T-helper 2 cell treated with Interferon-gamma antibody and Interleukin-4, amounts not matched to agents 5 μg/mL and 100 μg/mL, for 36 hours (primary cell): ENCODE measurements around the gene KATNAL2.

Experiments used
- DNase-seq: peaks from one replicate; pipeline ENCODE4 v3.0.0; 2021; ENCODE audit warnings: low spot score
- H3K27ac Mint-ChIP-seq: one replicate; pipeline ENCODE4 v1.8.0; 2021; ENCODE audit warnings: mild to moderate bottlenecking, mixed read lengths
- H3K27me3 Mint-ChIP-seq: one replicate; pipeline ENCODE4 v1.8.0; 2021; ENCODE audit warnings: low read depth, mixed read lengths
- H3K36me3 Mint-ChIP-seq: one replicate; pipeline ENCODE4 v1.8.0; 2021; ENCODE audit warnings: low read depth, mixed read lengths
- H3K4me1 Mint-ChIP-seq: one replicate; pipeline ENCODE4 v1.8.0; 2021; ENCODE audit warnings: low read depth, mixed read lengths
- H3K4me3 Mint-ChIP-seq: one replicate; pipeline ENCODE4 v1.8.0; 2022; ENCODE audit warnings: mild to moderate bottlenecking, moderate library complexity, mixed read lengths
- H3K9me3 Mint-ChIP-seq: one replicate; pipeline ENCODE4 v1.8.0; 2021; ENCODE audit warnings: mixed read lengths

KATNAL2 gene

GRCh38 chr18:47143899-47144485 is 226.6 kb downstream of the KATNAL2 start:
- H3K27me3 Mint-ChIP-seq = no peaks in the 10 kb centered on the region
- H3K4me1 Mint-ChIP-seq = peaks cover 4% of the 10 kb centered on the region
- H3K4me3 Mint-ChIP-seq = no peak overlapping the region
- no peaks in the 10 kb centered on the region for H3K9me3 Mint-ChIP-seq
- no peak overlapping the region for H3K27ac Mint-ChIP-seq
- H3K36me3 Mint-ChIP-seq = peaks cover 9% of the 10 kb centered on the region
- no peak for DNase-seq

- DNase-seq = no peak
- no peaks in the 10 kb centered on the region for H3K27me3 Mint-ChIP-seq
- peaks cover 10% of the 10 kb centered on the region for H3K36me3 Mint-ChIP-seq
- H3K27ac Mint-ChIP-seq = no peak overlapping the region
- H3K4me3 Mint-ChIP-seq = no peak overlapping the region
- peaks cover 21% of the 10 kb centered on the region for H3K4me1 Mint-ChIP-seq
- no peaks in the 10 kb centered on the region for H3K9me3 Mint-ChIP-seq
These were observed 228.8 kb downstream of the KATNAL2 start for GRCh38 chr18:47146206-47146605.

- Mint-ChIP-seq H3K27ac (peak overlapping the region; percentile 93), H3K4me3 (peak overlapping the region; percentile 97), H3K4me1 (peaks cover 25% of the 10 kb centered on the region), H3K9me3 (no peaks in the 10 kb centered on the region), H3K36me3 (peaks cover 20% of the 10 kb centered on the region), H3K27me3 (no peaks in the 10 kb centered on the region)
- DNase-seq = no peak
These were observed 232.1 kb downstream of the KATNAL2 start for GRCh38 chr18:47149457-47150028.

GRCh38 chr18:47150029-47150823 is 232.8 kb downstream of the KATNAL2 start, which contains the start of gene HDHD2:
Gene HDHD2 (minus strand): TSS chr18:47150500. CDS start chr18:47136439, 14,061 bp downstream.
- peak within 1 kb of the TSS; percentile 93 for H3K27ac Mint-ChIP-seq
- no peaks in the 10 kb centered on the region for H3K9me3 Mint-ChIP-seq
- peak within 1 kb of the TSS; percentile 97 for H3K4me3 Mint-ChIP-seq
- H3K36me3 Mint-ChIP-seq = peaks cover 21% of the 10 kb centered on the region
- peaks cover 25% of the 10 kb centered on the region for H3K4me1 Mint-ChIP-seq
- H3K27me3 Mint-ChIP-seq = no peaks in the 10 kb centered on the region
- peak; percentile 84 for DNase-seq

GRCh38 chr18:47150824-47151366 is 233.5 kb downstream of the KATNAL2 start:
- no peaks in the 10 kb centered on the region for H3K27me3 Mint-ChIP-seq
- peak overlapping the region; percentile 97 for H3K4me3 Mint-ChIP-seq
- peak overlapping the region; percentile 93 for H3K27ac Mint-ChIP-seq
- H3K36me3 Mint-ChIP-seq = peaks cover 17% of the 10 kb centered on the region
- H3K9me3 Mint-ChIP-seq = no peaks in the 10 kb centered on the region
- no peak for DNase-seq
- H3K4me1 Mint-ChIP-seq = peaks cover 25% of the 10 kb centered on the region

GRCh38 chr18:47151439-47151838 is 234.0 kb downstream of the KATNAL2 start:
- Mint-ChIP-seq H3K27ac (peak overlapping the region; percentile 93), H3K36me3 (peaks cover 17% of the 10 kb centered on the region), H3K4me1 (peaks cover 25% of the 10 kb centered on the region), H3K27me3 (no peaks in the 10 kb centered on the region), H3K4me3 (peak overlapping the region; percentile 97), H3K9me3 (no peaks in the 10 kb centered on the region)
- DNase-seq = no peak
